Transverse colon (tissue), 4 donors: Measurements from ENCODE around the gene EED. TPM values are rescaled to one million over a fixed set of nuclear protein-coding genes. Genes with fewer than 3 reads are reported as not detected.

Source experiments
- DNase-seq: peaks from one replicate; pipeline ENCODE4 v3.0.0-alpha.2; 2019
- H3K27ac ChIP-seq, 4 donors: fragments of 200-600 bp; sonication (generic); 2 replicates each; pipeline ENCODE4 v1.5.1; 2016 to 2018; ENCODE audit warnings: inconsistent platforms in 4 of 4
- H3K27me3 ChIP-seq: fragments of 200-600 bp; sonication (generic); 2 replicates; pipeline ENCODE4 v1.5.1; 2017; ENCODE audit warnings: inconsistent platforms
- H3K36me3 ChIP-seq, 4 donors: fragments of 200-600 bp; sonication (generic); 2 replicates each; pipeline ENCODE4 v1.5.1; 2017 to 2019; ENCODE audit warnings: inconsistent platforms in 4 of 4
- H3K4me1 ChIP-seq, 4 donors: fragments of 200-600 bp; sonication (generic); 2 replicates each; pipeline ENCODE4 v1.5.1; 2017 to 2020; ENCODE audit warnings: inconsistent platforms in 4 of 4
- H3K4me3 ChIP-seq, 4 donors: fragments of 200-600 bp; sonication (generic); 1 replicate in 1 of 4; 2 replicates in 3 of 4; pipeline versions ENCODE4 v1.5.1 to v1.6.1; 2017 to 2019; ENCODE audit warnings: inconsistent platforms in 4 of 4
- H3K9me3 ChIP-seq, 2 donors: fragments of 200-600 bp; sonication (generic); 2 replicates each; pipeline ENCODE4 v1.5.1; 2017 to 2019; ENCODE audit warnings: inconsistent platforms in 2 of 2
- EP300 ChIP-seq: sonication (generic); formaldehyde crosslinking; IDR thresholded peaks from one replicate; pipeline ENCODE4 v1.6.1; 2017; ENCODE audit warnings: antibody characterized with exemption, low read depth
- POLR2A ChIP-seq: fragments of 450-650 bp; IDR thresholded peaks from one replicate; pipeline ENCODE4 v1.6.1; 2016; ENCODE audit warnings: antibody characterized with exemption, mild to moderate bottlenecking, moderate library complexity
- POLR2AphosphoS5 ChIP-seq, 3 donors: sonication (generic); formaldehyde crosslinking; IDR thresholded peaks; one replicate each; pipeline ENCODE4 v1.6.1; 2016; ENCODE audit warnings: antibody characterized with exemption in 3 of 3
- WGBS, 2 donors: methylation state at CpG; one replicate each; pipeline ENCODE4 v1.1.5; 2018; ENCODE audit warnings: low coverage in 1 of 2; 5-methylcytosine and 5-hydroxymethylcytosine counted together
- in situ Hi-C, 4 donors: fragments of 200-750 bp; cut with MboI; loops; one replicate each; pipeline versions ENCODE4 v1.15.0 to v1.15.1; 2017; ENCODE audit warnings: low sequenced_read_pairs in 3 of 4, low pct_ligation_motif_present in 1 of 4, low pct_unique_long_range_greater_than_20kb in 1 of 4
- intact Hi-C: fragments of 100-400 bp; cut with DNase I; formaldehyde crosslinking; loops from one replicate; pipeline ENCODE4 v1.15.1; 2023; ENCODE audit warnings: low total_unique reads
- total RNA-seq, 4 donors: library from RNA; depleted of rRNA; stranded (reverse); fragments of >200 nt; gene quantifications; one replicate each; pipeline ENCODE4 v1.1.0, GENCODE V29; 2016
- TF ChIP-seq, protein P1 (sequence below), 5 experiments: fragments of 200-600 bp in 3 of 5; fragments of 450-650 bp in 2 of 5; sonication (generic) in 3 of 5; IDR thresholded peaks; 1 replicate in 2 of 5; 2 replicates in 3 of 5; pipeline ENCODE4 v1.5.1; 2016 to 2017; ENCODE audit warnings: antibody characterized with exemption in 5 of 5, inconsistent platforms in 3 of 5, mild to moderate bottlenecking in 2 of 5, moderate library complexity in 1 of 5

EED gene
- total RNA-seq, 4 donors from 2014 or later: 2.8 to 43.5 (median 23.5) TPM

DNA sequence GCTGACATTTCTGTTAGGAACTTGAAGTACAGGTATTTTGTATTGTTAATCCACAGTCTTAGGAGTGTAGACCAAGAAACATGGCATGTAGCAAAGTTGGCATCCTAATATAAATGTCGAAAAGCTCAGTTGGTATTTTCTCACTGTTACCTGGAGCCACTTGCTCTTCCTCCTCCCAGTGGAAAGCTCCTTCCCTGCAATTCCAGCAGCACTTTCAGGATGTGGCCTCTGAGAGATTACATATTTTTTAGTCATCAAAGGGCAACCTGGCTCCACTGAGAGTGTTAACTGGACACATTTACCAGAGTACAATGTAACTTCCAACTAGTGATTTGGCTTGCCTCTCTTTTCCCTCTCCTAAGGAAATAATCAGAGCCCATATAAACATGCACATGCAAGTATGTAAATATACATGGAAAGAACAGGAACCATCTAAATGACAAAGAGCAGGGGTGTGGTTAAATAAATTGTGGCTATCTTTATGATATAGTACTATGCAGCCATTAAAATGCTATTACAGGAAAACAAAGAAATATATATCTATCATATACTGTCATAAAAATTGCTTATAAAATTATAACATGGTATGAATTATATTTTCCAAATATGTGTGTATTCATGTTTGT, 14.3 kb upstream of the EED start:
- no peak overlapping the region for H3K4me3 ChIP-seq
- no peak overlapping the region for H3K27ac ChIP-seq
- no peak for DNase-seq
- WGBS, 2 donors: 89% methylated on average over 1 of the region's 1 CpG; no CpG with 5 or more reads in 1 of the 2 donors
- H3K36me3 ChIP-seq: no peaks in the 10 kb centered on the region
- H3K27me3 ChIP-seq: no peaks in the 10 kb centered on the region
- H3K9me3 ChIP-seq: no peaks in the 10 kb centered on the region
- intact Hi-C loops: no loop called here
- in situ Hi-C loops: loop anchor here in 1 of 4 donors (25.0 kb wide), 1 partner anchor 568 kb away; the partner anchor contains the start of gene CREBZF
- H3K4me1 ChIP-seq: peaks cover 0 to 11% (median 7%) of the 10 kb centered on the region in 4 donors
- no peak for TF ChIP-seq POLR2AphosphoS5 (IDR thresholded peaks at IDR 0.05)
- no peak for TF ChIP-seq EP300
- TF ChIP-seq, protein P1, sequence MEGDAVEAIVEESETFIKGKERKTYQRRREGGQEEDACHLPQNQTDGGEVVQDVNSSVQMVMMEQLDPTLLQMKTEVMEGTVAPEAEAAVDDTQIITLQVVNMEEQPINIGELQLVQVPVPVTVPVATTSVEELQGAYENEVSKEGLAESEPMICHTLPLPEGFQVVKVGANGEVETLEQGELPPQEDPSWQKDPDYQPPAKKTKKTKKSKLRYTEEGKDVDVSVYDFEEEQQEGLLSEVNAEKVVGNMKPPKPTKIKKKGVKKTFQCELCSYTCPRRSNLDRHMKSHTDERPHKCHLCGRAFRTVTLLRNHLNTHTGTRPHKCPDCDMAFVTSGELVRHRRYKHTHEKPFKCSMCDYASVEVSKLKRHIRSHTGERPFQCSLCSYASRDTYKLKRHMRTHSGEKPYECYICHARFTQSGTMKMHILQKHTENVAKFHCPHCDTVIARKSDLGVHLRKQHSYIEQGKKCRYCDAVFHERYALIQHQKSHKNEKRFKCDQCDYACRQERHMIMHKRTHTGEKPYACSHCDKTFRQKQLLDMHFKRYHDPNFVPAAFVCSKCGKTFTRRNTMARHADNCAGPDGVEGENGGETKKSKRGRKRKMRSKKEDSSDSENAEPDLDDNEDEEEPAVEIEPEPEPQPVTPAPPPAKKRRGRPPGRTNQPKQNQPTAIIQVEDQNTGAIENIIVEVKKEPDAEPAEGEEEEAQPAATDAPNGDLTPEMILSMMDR (IDR thresholded peaks at IDR 0.05): no peak
- TF ChIP-seq POLR2A: no peak

DNA sequence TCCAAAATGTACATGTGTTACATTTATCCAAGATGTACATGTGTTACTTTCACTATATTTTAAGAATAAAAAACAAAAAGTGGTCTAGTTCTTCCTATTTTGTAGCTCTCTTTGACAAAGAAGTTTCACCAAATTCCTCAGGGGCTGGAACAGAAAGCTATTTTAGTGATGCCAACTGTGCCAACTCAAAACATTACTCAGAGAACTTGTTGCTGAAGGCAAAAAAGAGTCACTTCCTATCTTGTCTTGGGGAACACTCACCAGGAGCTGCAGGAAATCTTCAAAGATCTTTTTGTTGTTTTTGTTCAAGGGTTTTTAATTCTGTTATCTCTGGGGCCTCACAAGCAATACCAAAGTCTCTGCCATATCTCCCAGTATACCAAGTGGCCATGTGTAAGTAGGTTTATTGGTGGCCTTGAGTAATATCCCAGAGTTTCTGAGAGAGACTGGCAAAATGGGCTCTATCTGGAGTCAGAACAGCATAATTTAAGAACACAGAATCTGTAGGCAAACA, 13.6 kb upstream of the EED start:
- Histone ChIP-seq H3K4me1 (peaks cover 0 to 11% (median 7%) of the 10 kb centered on the region in 4 donors), H3K27ac (no peak overlapping the region), H3K4me3 (no peak overlapping the region), H3K9me3 (no peaks in the 10 kb centered on the region), H3K27me3 (no peaks in the 10 kb centered on the region), H3K36me3 (no peaks in the 10 kb centered on the region)
- in situ Hi-C loops: loop anchor here in 1 of 4 donors (25.0 kb wide), 1 partner anchor 569 kb away; the partner anchor contains the start of gene CREBZF
- no peak for TF ChIP-seq EP300
- no peak for DNase-seq
- intact Hi-C loops: no loop called here

DNA sequence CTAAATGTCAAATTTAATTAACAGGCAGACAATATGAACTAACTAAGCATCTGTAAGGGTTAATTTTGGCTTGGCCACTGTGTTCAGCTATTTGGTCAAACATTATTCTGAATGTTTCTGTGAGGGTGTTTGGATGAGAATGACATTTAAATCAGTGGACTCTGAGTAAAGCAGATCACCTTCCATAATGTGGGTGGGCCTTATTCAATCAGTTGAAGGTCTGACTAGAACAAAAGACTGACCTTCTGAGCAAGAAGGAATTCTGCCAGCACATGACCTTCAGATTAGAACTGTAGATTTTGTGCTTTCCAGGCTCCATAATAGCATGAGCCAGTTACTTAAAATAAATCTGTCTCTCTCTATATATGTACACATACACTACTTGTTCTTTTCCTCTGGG, 12.0 kb upstream of the EED start:
- intact Hi-C loops: no loop called here
- Histone ChIP-seq H3K27me3 (no peaks in the 10 kb centered on the region), H3K36me3 (no peaks in the 10 kb centered on the region), H3K27ac (no peak overlapping the region), H3K4me1 (peaks cover 0 to 11% (median 7%) of the 10 kb centered on the region in 4 donors), H3K4me3 (no peak overlapping the region), H3K9me3 (no peaks in the 10 kb centered on the region)
- in situ Hi-C loops: loop anchor here in 1 of 4 donors (25.0 kb wide), 1 partner anchor 570 kb away; the partner anchor contains the start of gene CREBZF
- TF ChIP-seq, protein P1 (IDR thresholded peaks at IDR 0.05): no peak
- TF ChIP-seq POLR2A (no peak), EP300 (no peak), POLR2AphosphoS5 (IDR thresholded peaks at IDR 0.05) (no peak)
- no peak for DNase-seq

DNA sequence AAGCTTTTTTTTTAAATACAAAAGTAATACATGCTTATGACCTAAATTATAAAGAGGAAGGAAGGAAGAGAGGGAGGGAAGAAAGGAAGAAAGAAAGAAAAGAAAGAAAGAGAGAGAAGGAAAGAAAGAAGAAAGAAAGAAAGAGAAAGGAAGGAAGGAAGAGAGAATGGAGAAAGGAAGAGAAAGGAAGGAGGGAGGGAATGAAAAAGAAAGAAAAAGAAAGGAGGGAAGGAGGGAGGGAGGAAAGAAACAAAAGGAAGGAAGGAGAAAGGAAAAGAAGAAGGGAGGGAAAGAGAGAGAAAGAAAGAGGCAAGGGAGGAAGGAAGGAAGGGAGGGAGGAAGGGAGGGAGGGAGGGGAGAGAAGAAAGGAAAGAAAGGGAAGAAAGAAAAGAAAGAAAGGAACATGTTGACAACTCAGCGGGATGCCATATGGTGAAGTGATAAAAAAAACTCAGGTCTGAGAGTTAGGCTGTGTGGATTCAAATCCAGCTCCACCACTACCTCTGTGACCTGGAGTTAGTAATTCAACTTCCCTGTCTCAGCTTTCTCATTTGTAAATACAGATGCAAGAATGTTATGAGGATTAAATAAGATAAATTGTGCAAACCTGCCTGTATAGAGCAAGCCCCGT, 9.6 kb upstream of the EED start:
- in situ Hi-C loops (loop anchor here in 1 of 4 donors (25.0 kb wide), 1 partner anchor 573 kb away; the partner anchor contains the start of gene CREBZF), intact Hi-C loops (no loop called here)
- TF ChIP-seq EP300 (no peak), POLR2A (no peak), POLR2AphosphoS5 (IDR thresholded peaks at IDR 0.05) (no peak)
- TF ChIP-seq, protein P1 (IDR thresholded peaks at IDR 0.05): no peak
- Histone ChIP-seq H3K27ac (no peak overlapping the region), H3K36me3 (no peaks in the 10 kb centered on the region), H3K27me3 (no peaks in the 10 kb centered on the region), H3K9me3 (no peaks in the 10 kb centered on the region), H3K4me1 (peaks cover 0 to 8% (median 4%) of the 10 kb centered on the region in 4 donors), H3K4me3 (no peak overlapping the region)
- 69% methylated on average over 2 of the region's 2 CpGs for WGBS, 2 donors
- DNase-seq: no peak
